GM19463 (cell line): ENCODE results near the gene LDLRAD3.
A peak's percentile ranks its signal among the peaks of the same experiment; 100 is the strongest.
"Not testable (repeated sequence)": the region's sequence is repeated elsewhere in the genome, so short reads cannot be mapped to it uniquely, and the experiment has no call there.

ENCODE experiments used
- ATAC-seq: cut with Tn5 transposase; IDR thresholded peaks from one replicate; pipeline ENCODE4 v1.9.1; 2021; ENCODE audit warnings: mild to moderate bottlenecking, moderate library complexity; ENCODE audit not compliant: unreplicated experiment

LDLRAD3 gene

GRCh38 chr11:35943713-35944502, at the start of gene LDLRAD3:
Gene LDLRAD3 (plus strand): TSS chr11:35944062. CDS start chr11:35944099, 37 bp downstream.
- ATAC-seq: peak; percentile 90

DNA sequence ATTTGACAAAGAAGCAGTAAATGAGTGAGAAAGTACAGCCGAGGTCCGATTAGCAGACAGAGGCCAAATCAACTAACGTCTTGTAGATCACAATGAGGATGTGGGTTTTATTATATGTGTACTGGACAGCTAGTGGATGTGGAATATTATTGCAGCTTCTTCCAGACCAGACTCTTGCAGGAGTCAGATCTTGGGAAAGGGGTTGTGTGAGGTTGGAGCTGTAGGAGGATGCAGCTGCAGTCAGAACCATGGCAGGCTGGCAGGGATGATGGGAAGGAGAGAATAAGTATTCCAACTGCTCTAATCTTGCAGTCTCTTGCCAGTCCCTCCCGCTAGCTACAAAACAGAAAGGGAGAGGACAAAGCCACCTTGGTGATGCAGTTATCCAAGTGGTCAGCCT, 46.8 kb upstream of the LDLRAD3 start:
- no peak for ATAC-seq

GRCh38 chr11:35902961-35903360, 40.9 kb upstream of the LDLRAD3 start:
- ATAC-seq: no peak

DNA sequence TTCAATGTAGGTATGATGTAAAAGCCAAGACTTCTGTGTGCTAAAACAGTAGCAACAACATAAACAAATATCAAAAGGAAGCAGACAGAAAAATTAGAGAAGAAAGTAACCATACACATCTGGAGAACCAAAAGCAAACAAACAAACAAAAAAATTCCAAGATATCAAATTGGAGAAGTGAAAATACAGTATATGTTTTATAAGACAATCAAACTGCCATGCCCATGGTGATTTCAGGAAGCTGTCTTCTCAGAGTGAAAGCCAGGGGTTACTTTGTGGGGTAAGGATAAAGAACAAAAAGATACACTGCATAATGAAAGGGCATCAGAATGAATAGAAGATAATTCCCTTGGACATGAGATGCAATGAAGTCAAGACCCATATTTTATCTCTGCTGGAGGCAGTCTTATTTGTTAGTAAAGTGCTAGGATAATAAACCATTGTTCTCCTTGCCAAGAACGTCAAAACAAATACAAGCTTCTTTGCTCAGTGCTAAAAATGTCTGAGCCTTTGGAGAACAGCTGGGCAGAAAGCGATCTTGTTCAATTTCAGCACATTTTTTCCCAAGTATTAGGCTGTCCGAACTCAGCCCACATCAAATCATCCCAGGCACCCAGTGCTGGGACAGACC, 38.1 kb upstream of the LDLRAD3 start:
- ATAC-seq: no peak

DNA sequence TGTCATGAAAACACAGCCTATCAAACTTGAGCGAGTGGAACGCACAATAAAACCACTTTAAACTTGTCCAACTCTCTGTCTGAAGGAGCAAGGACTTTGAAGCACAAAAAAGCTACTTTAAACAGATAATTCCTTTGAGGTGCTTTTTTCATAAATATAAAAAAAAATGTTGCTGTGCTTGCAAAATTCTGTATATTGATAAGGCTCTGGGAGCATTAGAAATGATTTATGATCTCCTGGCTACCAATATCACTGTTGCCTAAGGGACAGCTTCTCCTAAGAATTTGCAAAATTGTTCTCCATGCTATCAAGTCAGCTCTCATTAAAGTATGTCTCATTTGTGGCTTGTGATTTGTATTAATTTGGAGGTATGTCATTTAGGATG, 37.6 kb upstream of the LDLRAD3 start:
- no peak for ATAC-seq

- ATAC-seq: no peak
Measured at GRCh38 chr11:35906681-35907080, 37.2 kb upstream of the LDLRAD3 start.

DNA sequence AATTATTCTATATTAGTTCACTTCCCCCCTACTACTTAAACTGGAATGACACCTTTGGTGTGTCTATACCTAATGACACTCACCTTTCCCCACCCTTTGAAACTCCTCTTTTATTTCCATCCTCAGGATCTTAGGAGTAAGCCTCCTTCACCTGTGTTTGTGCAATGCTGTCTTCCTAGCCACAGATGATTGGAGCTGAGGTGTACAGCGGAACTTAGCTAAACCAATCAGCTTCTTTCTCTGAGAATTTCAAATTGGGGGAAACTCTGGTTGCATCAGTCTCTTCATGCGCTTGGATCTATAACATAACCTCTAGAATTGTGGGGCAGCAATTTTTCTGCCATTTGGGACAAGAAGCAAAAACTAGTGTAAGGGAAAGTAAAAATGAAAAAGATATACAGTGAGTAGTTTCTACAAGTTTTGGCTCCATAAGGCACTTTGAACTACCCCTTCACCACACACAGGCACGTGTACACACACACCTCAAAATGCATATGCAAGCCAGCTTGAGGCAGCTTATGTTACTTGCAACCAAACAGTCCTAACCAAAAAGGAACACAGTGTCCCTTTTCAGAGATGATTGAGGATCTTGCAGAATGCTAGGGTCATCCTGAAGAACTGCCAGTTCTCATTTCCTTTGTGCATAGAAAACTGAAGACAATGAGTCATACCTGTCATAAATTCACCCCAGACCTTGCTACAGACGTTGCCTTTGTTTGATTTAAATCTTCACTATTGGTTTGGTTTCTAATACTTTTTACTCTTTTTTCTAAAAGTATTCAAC, 36.0 kb upstream of the LDLRAD3 start:
- peak; percentile 74 for ATAC-seq

GRCh38 chr11:35908432-35908771, 35.5 kb upstream of the LDLRAD3 start:
- peak; percentile 12 for ATAC-seq

GRCh38 chr11:35909511-35910265, 34.2 kb upstream of the LDLRAD3 start:
- ATAC-seq: no peak

- no peak for ATAC-seq
Measured at GRCh38 chr11:35911013-35911412, 32.8 kb upstream of the LDLRAD3 start.

- ATAC-seq: no peak
Measured at GRCh38 chr11:35911616-35912165, 32.2 kb upstream of the LDLRAD3 start.

- not testable (repeated sequence) for ATAC-seq
Measured at GRCh38 chr11:35912436-35912835, 31.4 kb upstream of the LDLRAD3 start.

DNA sequence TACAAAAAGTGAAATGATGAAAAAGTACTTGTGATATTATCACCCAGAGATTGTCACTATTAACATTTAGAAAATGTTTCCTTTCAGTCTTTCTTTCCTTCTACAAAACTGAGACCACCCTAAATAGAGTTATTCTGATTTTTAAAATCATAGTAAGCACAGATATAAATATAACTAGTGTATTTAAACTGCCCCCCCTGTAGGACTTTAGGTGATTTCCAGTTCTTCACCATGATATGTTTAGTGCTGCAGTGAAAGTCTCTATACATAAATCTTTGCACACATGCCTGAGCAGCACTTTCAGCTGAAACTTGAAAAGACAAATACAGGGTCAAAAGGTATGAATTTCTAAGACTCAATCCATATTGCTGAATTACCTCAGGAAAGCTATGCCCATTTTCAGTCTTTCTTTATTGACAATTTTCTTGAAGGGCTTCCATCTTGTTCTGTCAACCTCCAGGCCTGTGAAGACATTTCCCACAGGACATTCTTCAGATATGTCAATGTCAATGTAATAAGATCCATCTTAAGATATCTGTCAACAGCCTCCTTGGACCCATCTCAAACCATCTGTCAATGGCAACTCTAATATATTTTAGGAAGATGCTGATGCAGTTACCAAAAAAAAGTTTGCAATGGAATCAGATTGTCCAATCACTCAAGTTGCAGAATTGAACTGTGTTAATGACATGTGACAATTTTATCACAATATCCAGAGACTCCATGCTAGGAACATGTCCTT, 30.8 kb upstream of the LDLRAD3 start:
- ATAC-seq: no peak

DNA sequence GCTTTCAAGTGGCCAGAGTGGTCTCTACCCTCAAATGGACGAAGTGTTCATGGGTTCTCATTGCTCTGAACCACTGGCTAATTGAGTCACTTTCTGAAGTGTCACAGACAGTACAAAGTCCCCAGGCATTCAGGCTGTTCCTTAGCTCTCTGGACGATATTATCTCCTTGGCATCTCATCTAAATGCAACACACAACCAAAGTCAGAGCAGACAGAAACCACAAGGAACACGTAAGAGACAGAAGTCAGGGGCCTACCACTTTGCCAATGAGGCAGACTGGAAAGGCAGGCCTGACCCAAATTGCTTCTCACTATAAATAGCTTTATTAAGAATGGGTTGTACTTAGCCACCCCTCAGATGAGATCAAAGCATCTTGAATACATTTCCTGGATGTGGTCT, 29.0 kb upstream of the LDLRAD3 start:
- no peak for ATAC-seq

- ATAC-seq: no peak
Measured at GRCh38 chr11:35916270-35916669, 27.6 kb upstream of the LDLRAD3 start.

GRCh38 chr11:35917676-35918075, 26.2 kb upstream of the LDLRAD3 start:
- no peak for ATAC-seq

DNA sequence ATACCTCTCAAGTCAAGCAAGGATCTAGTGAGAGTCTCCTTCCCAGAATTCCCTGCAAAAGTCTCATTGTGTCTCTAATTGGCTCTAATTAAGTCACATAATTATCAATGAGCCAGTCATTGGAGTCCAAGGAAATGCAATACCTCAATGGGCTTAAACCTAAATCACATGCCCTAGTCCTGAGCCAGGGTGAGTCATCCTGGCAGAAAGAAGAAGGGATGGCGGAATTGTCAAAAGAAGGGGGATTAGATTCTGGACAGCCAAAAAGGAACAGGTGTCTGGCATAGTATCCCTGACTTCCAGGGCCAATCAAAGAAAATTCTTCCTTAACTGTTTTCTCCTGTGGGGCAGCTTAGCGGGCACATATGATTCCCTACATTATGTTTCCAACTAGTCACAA, 25.1 kb upstream of the LDLRAD3 start:
- no peak for ATAC-seq

DNA sequence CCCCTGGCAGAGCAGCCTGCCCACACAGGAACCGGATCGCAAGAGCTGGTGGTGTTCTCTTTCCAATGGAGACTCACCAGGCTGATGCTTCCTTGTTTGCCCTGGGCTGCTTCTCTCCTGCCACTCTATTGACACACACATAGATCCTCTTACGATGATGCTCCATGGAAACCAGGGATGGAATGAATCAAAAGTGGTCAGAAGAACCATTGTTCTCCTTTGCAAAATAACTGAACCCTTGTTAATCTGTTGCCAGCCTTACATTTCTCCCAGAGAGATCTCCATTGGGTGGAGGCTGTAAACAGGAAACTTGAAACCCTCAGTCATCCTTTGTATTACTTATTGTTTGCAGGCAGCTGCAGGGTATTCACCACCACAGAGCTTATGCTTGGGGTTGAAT, 24.6 kb upstream of the LDLRAD3 start:
- ATAC-seq: no peak

GRCh38 chr11:35923452-35923851, 20.4 kb upstream of the LDLRAD3 start:
- no peak for ATAC-seq

- ATAC-seq: no peak
Measured at GRCh38 chr11:35924811-35925210, 19.1 kb upstream of the LDLRAD3 start.
